SK-N-MC (cell line): Measurements from ENCODE around the gene STX10.

Experiments used
- EZH2 ChIP-seq: fragments of 200-600 bp; sonication (generic); IDR thresholded peaks from one replicate; pipeline ENCODE4 v1.6.1; 2017; ENCODE audit warnings: antibody characterized with exemption
- POLR2AphosphoS5 ChIP-seq: IDR thresholded peaks from 2 replicates; pipeline ENCODE4 v1.6.1; 2012; ENCODE audit warnings: mild to moderate bottlenecking, low read depth, low read length, borderline replicate concordance

DNA sequence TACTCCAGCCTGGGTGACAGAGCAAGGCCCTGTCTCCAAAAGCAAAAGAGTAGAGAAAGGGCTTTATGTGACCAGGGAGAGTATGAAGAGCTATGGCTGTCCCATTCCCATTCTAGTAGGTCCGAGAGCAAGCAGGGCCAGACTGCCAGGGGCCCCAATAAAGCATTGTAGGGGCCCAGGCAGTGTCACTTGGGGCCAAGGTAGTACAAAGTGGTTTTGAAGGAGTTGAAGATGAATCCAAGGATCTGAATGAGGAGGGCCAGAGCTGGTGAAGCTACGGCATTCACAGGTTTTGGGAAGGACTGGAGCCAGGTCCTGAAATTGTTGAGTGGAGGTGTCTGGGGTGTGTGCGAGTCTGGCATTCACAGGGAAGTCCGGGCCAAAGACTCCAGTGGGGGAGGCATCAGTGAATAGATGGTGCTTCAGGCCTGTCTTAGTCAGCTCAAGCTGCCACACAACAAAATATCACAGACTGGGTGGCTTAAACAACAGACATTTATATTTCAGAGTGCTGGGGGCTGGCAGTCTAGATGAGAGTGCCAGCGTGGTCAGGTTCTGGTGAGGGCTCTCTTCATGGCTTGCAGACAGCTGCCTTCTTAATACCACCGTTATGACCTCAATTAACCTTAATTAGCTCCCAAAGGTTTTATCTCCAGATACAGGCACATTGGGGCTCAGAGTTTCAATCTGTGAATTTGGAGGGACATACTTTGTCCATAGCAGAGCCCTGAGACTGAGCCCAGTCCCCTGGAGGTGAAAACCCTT lies 22.2 kb downstream of the STX10 start:
- TF ChIP-seq POLR2AphosphoS5 (no peak), EZH2 (no peak)
